Measurements from ENCODE around the gene PHF14.

PHF14 gene

GRCh38 chr7:11062110-11062509, 88.4 kb downstream of the PHF14 start:
- Histone ChIP-seq H3K36me3 (ENCODE audit: insufficient read depth, low read depth, low read length) (peaks cover 36% of the 10 kb centered on the region), H3K27ac (ENCODE audit: low read length) (no peak overlapping the region), H3K4me3 (ENCODE audit: low read length) (no peak overlapping the region), H3K9me3 (ENCODE audit: insufficient read depth, low read depth, low read length) (no peaks in the 10 kb centered on the region), H3K4me1 (ENCODE audit: insufficient read depth, low read length) (peaks cover 14% of the 10 kb centered on the region; the same call in 1 of the 2 replicates), H3K27me3 (ENCODE audit: insufficient read depth, low read length) (no peaks in the 10 kb centered on the region), H3K9ac (ENCODE audit: low read depth, low read length) (peak overlapping the region; percentile 52; the same call in 1 of the 2 replicates)

- Histone ChIP-seq H3K4me1 (ENCODE audit: insufficient read depth, low read length) (peaks cover 3% of the 10 kb centered on the region; the same call in 1 of the 2 replicates), H3K4me3 (ENCODE audit: low read length) (no peak overlapping the region), H3K9ac (ENCODE audit: low read depth, low read length) (no peak overlapping the region), H3K36me3 (ENCODE audit: insufficient read depth, low read depth, low read length) (peaks cover 18% of the 10 kb centered on the region), H3K27ac (ENCODE audit: low read length) (no peak overlapping the region), H3K9me3 (ENCODE audit: insufficient read depth, low read depth, low read length) (no peaks in the 10 kb centered on the region), H3K27me3 (ENCODE audit: insufficient read depth, low read length) (no peaks in the 10 kb centered on the region)
These were observed 95.9 kb downstream of the PHF14 start for GRCh38 chr7:11069591-11069990.

GRCh38 chr7:11077816-11078215, 104.1 kb downstream of the PHF14 start:
- H3K36me3 ChIP-seq (ENCODE audit: insufficient read depth, low read depth, low read length), result no peaks in the 10 kb centered on the region
- H3K4me1 ChIP-seq (ENCODE audit: insufficient read depth, low read length), result no peaks in the 10 kb centered on the region
- H3K27me3 ChIP-seq (ENCODE audit: insufficient read depth, low read length), result no peaks in the 10 kb centered on the region
- no peak overlapping the region for H3K27ac ChIP-seq (ENCODE audit: low read length)
- 0 out of 2 replicates have a peak, but pooled peaks cover 2% of the 10 kb centered on the region for H3K9me3 ChIP-seq (ENCODE audit: insufficient read depth, low read depth, low read length)
- H3K4me3 ChIP-seq (ENCODE audit: low read length), result no peak overlapping the region
- no peak overlapping the region for H3K9ac ChIP-seq (ENCODE audit: low read depth, low read length)

DNA sequence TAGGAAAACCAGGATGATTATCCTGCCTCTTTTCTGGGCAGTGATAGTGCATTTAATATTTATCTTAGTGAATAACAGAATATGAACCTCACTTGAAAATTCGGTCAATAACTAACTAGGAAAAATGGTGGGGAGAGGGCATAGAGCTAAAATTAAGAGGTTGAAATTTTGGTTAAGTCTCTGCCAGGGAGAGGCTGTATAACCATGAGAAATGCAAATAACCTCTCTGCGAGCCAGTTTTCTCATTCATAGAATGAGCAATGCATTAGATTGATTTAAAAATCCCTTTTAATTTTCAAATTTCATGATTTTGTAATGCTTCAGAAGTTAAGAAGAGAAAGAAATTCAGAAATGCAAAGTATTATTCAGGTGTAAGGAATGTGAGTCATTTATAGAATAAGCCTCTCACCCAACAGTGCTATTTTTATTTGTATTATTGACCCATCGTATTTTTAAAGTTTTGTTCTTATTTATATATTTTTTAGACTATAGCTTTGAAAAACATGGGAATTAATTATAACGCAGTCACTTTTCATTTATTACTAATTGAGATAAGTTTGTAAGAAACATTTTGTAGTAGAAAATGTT, 104.7 kb downstream of the PHF14 start:
- H3K27ac ChIP-seq (ENCODE audit: low read length), result no peak overlapping the region
- no peaks in the 10 kb centered on the region for H3K27me3 ChIP-seq (ENCODE audit: insufficient read depth, low read length)
- H3K36me3 ChIP-seq (ENCODE audit: insufficient read depth, low read depth, low read length), result no peaks in the 10 kb centered on the region
- H3K4me1 ChIP-seq (ENCODE audit: insufficient read depth, low read length), result no peaks in the 10 kb centered on the region
- H3K4me3 ChIP-seq (ENCODE audit: low read length), result no peak overlapping the region
- 0 out of 2 replicates have a peak, but pooled peaks cover 3% of the 10 kb centered on the region for H3K9me3 ChIP-seq (ENCODE audit: insufficient read depth, low read depth, low read length)
- no peak overlapping the region for H3K9ac ChIP-seq (ENCODE audit: low read depth, low read length)

DNA sequence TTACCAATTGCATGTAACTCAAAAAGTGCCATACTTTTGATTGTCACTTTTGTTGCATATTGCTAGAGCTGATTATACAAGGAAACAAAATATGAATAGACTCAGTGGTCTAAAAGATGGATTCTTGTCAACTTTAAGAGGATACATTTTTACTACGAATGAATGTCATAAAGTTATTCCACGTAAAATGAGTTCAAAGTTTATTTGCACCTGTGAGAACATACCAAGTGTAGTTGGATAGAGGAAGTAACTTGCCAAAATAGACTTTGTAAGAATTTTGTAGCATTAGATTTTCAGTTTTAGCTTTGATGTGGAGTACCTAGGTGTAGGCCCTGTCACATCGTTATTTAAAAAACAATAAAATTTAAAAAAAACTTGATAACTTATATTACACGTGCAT, 106.2 kb downstream of the PHF14 start:
- Histone ChIP-seq H3K9ac (ENCODE audit: low read depth, low read length) (no peak overlapping the region), H3K36me3 (ENCODE audit: insufficient read depth, low read depth, low read length) (no peaks in the 10 kb centered on the region), H3K27me3 (ENCODE audit: insufficient read depth, low read length) (no peaks in the 10 kb centered on the region), H3K4me3 (ENCODE audit: low read length) (no peak overlapping the region), H3K4me1 (ENCODE audit: insufficient read depth, low read length) (no peaks in the 10 kb centered on the region), H3K9me3 (ENCODE audit: insufficient read depth, low read depth, low read length) (0 out of 2 replicates have a peak, but pooled peaks cover 3% of the 10 kb centered on the region), H3K27ac (ENCODE audit: low read length) (no peak overlapping the region)

- H3K9ac ChIP-seq (ENCODE audit: low read depth, low read length), result no peak overlapping the region
- 0 out of 2 replicates have a peak, but pooled peaks cover 3% of the 10 kb centered on the region for H3K9me3 ChIP-seq (ENCODE audit: insufficient read depth, low read depth, low read length)
- H3K4me3 ChIP-seq (ENCODE audit: low read length), result no peak overlapping the region
- H3K4me1 ChIP-seq (ENCODE audit: insufficient read depth, low read length), result no peaks in the 10 kb centered on the region
- H3K36me3 ChIP-seq (ENCODE audit: insufficient read depth, low read depth, low read length), result no peaks in the 10 kb centered on the region
- no peak overlapping the region for H3K27ac ChIP-seq (ENCODE audit: low read length)
- no peaks in the 10 kb centered on the region for H3K27me3 ChIP-seq (ENCODE audit: insufficient read depth, low read length)
These were observed 108.4 kb downstream of the PHF14 start for GRCh38 chr7:11082121-11082520.

DNA sequence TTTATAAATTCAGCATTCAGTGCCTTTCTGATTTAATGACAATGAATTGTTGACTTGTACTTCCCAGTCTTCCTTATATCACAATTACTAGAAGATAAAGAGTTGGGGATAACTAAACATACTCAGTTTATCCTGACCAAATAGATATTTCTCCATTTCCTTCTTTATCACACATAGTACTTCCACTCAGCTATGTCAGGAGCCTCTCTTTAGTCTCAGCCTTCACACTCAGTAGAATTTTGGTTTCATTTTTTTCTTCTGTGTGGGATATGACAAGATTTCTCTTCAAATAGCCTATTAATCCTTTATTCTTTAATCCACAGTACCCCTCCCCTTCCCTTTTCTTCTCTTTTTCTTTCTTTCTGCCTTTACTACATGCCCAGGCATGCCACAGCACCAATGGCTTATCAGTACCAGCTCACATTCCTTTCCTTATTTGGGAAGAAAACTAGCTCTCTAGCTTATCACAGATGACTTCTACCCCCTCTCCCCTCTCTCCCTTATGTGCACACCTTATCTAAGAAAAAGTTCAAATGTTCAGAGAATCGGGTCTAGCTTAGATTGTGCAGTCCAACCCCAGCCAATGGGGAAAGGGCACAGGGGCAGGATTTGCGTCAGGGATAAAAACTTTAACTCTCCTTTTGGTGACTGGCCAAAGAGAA, 109.0 kb downstream of the PHF14 start:
- Histone ChIP-seq H3K9me3 (ENCODE audit: insufficient read depth, low read depth, low read length) (0 out of 2 replicates have a peak, but pooled peaks cover 3% of the 10 kb centered on the region), H3K36me3 (ENCODE audit: insufficient read depth, low read depth, low read length) (no peaks in the 10 kb centered on the region), H3K4me3 (ENCODE audit: low read length) (no peak overlapping the region), H3K9ac (ENCODE audit: low read depth, low read length) (peak overlapping the region; percentile 39; the same call in 1 of the 2 replicates), H3K4me1 (ENCODE audit: insufficient read depth, low read length) (no peaks in the 10 kb centered on the region), H3K27ac (ENCODE audit: low read length) (no peak overlapping the region), H3K27me3 (ENCODE audit: insufficient read depth, low read length) (no peaks in the 10 kb centered on the region)

DNA sequence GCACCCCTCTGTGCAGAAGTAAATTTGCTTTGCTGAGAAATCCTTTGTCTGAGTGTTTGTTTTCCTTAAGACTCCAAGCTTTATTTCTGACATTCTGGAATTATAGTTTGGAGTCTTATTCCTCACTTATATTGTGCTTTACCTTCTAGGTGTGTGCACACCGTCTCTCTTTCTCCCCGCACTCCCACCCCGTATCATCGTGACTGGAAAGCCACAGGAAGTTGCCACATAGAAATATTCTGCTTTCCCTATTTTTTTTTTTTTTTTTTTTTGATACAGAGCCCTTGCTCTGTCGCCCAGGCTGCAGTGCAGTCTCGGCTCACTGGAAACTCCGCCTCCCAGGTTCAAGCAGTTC, 109.5 kb downstream of the PHF14 start:
- no peaks in the 10 kb centered on the region for H3K27me3 ChIP-seq (ENCODE audit: insufficient read depth, low read length)
- no peaks in the 10 kb centered on the region for H3K36me3 ChIP-seq (ENCODE audit: insufficient read depth, low read depth, low read length)
- peak overlapping the region; percentile 39; the same call in 1 of the 2 replicates for H3K9ac ChIP-seq (ENCODE audit: low read depth, low read length)
- H3K27ac ChIP-seq (ENCODE audit: low read length), result no peak overlapping the region
- no peak overlapping the region for H3K4me3 ChIP-seq (ENCODE audit: low read length)
- no peaks in the 10 kb centered on the region for H3K4me1 ChIP-seq (ENCODE audit: insufficient read depth, low read length)
- H3K9me3 ChIP-seq (ENCODE audit: insufficient read depth, low read depth, low read length), result 0 out of 2 replicates have a peak, but pooled peaks cover 3% of the 10 kb centered on the region

GRCh38 chr7:11104578-11104977, 130.9 kb downstream of the PHF14 start:
- no peak overlapping the region for H3K9ac ChIP-seq (ENCODE audit: low read depth, low read length)
- peaks cover 4% of the 10 kb centered on the region; the same call in 1 of the 2 replicates for H3K4me1 ChIP-seq (ENCODE audit: insufficient read depth, low read length)
- H3K27me3 ChIP-seq (ENCODE audit: insufficient read depth, low read length), result no peaks in the 10 kb centered on the region
- H3K27ac ChIP-seq (ENCODE audit: low read length), result no peak overlapping the region
- H3K4me3 ChIP-seq (ENCODE audit: low read length), result no peak overlapping the region
- no peaks in the 10 kb centered on the region for H3K9me3 ChIP-seq (ENCODE audit: insufficient read depth, low read depth, low read length)
- H3K36me3 ChIP-seq (ENCODE audit: insufficient read depth, low read depth, low read length), result peaks cover 5% of the 10 kb centered on the region; the same call in 1 of the 2 replicates

DNA sequence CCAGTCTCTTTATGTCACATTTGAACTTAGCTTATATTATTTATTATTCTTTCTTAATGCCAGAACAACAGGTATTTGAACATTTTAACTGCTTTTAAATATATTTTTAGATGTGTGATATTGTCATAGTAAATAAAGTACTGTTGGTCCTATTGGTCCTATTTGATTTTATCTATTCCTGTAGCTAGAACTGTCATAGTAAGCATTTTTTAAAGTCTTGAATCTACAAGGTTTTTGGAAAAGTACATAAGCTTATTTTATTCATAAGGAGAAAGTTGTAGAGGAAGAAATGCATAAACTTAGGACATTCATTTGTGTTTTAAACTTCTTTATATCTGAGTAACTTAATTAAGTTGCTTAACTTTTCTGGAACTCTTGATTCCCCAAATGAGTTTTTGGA, 136.0 kb downstream of the PHF14 start:
- Histone ChIP-seq H3K4me1 (ENCODE audit: insufficient read depth, low read length) (peaks cover under 1% of the 10 kb centered on the region; the same call in 1 of the 2 replicates), H3K9ac (ENCODE audit: low read depth, low read length) (no peak overlapping the region), H3K4me3 (ENCODE audit: low read length) (no peak overlapping the region), H3K9me3 (ENCODE audit: insufficient read depth, low read depth, low read length) (no peaks in the 10 kb centered on the region), H3K36me3 (ENCODE audit: insufficient read depth, low read depth, low read length) (no peaks in the 10 kb centered on the region), H3K27ac (ENCODE audit: low read length) (no peak overlapping the region), H3K27me3 (ENCODE audit: insufficient read depth, low read length) (no peaks in the 10 kb centered on the region)

GRCh38 chr7:11120068-11120664, 146.5 kb downstream of the PHF14 start:
- Histone ChIP-seq H3K4me3 (ENCODE audit: low read length) (no peak overlapping the region), H3K27ac (ENCODE audit: low read length) (no peak overlapping the region), H3K9ac (ENCODE audit: low read depth, low read length) (no peak overlapping the region), H3K4me1 (ENCODE audit: insufficient read depth, low read length) (no peaks in the 10 kb centered on the region), H3K27me3 (ENCODE audit: insufficient read depth, low read length) (no peaks in the 10 kb centered on the region), H3K9me3 (ENCODE audit: insufficient read depth, low read depth, low read length) (no peaks in the 10 kb centered on the region), H3K36me3 (ENCODE audit: insufficient read depth, low read depth, low read length) (peaks cover 12% of the 10 kb centered on the region; the same call in 1 of the 2 replicates)
